NCI-H2196 (cell line): Measurements from ENCODE around the gene ADAM23.

Experiments used
- DNase-seq: peaks from one replicate; lab custom pipeline; 2025; ENCODE audit not compliant: unreplicated experiment; lab: John Stamatoyannopoulos, UW

The ADAM23 gene

GRCh38 chr2:206438196-206438724 lies 5.1 kb upstream of the ADAM23 start:
- no peak for DNase-seq

DNA sequence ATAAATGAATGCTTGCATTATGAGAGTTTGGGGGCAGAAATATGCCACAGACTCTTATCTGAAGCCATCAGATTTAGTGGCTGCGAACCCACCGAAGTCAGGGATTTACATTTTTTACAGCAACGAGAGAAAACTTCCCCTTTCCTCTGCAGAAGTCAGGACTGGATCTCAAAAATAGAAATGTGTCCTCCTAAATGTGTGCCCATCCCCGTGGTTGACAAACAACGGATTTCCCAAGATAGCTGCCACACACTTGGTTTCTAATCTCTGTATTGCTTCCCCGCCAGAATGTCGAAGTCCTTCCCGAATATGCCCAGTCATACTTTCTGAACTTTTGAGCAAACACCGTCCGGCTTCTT lies 879 bp upstream of the ADAM23 start:
- DNase-seq: no peak

DNA sequence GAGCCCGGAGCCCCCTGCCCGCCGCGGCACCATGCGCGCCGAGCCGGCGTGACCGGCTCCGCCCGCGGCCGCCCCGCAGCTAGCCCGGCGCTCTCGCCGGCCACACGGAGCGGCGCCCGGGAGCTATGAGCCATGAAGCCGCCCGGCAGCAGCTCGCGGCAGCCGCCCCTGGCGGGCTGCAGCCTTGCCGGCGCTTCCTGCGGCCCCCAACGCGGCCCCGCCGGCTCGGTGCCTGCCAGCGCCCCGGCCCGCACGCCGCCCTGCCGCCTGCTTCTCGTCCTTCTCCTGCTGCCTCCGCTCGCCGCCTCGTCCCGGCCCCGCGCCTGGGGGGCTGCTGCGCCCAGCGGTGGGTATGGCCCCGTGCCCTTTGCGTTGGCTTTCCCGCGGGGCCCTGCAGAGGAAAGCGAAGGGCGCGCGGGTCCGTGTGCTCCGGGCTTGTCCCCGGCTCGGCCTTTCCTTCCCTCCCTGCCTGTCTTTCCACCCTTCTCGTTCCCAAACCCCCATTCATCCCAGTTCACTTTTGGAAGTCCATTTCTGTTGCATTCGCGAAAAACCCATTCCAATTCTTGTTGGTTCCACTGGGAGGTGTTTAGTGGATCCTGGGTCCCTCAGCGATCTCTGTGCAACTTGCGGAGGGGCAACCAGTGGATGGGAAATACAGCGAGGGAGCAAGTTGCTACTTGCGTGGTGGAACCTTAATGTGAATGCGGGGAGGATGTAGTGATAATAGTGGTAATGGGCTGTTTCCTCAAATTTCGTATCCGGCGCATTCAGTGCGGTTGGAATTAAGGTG lies 599 bp downstream of the ADAM23 start:
- no peak for DNase-seq

GRCh38 chr2:206445948-206446347 lies 2.6 kb downstream of the ADAM23 start:
- no peak for DNase-seq

- no peak for DNase-seq
Measured at GRCh38 chr2:206452242-206452641, 8.9 kb downstream of the ADAM23 start.

DNA sequence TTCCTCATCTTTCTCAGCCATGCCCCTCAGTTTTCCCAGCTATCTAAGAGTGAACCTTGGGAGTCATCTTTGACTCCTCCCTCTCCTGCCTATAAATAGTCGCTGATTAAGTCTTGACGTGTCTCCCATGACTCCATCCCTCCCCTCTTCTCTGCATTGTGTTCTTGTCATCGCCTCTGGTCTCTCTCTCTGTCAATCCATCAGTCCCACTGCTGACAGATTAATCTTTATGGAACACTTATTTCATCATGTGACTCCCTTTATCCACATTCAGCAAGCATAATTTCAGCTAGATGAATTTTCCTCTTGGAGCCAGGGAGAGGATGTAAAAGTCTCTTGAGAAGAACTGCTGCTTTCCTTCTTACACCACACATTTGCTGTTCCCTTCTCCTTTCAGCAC lies 9.4 kb downstream of the ADAM23 start:
- no peak for DNase-seq

DNA sequence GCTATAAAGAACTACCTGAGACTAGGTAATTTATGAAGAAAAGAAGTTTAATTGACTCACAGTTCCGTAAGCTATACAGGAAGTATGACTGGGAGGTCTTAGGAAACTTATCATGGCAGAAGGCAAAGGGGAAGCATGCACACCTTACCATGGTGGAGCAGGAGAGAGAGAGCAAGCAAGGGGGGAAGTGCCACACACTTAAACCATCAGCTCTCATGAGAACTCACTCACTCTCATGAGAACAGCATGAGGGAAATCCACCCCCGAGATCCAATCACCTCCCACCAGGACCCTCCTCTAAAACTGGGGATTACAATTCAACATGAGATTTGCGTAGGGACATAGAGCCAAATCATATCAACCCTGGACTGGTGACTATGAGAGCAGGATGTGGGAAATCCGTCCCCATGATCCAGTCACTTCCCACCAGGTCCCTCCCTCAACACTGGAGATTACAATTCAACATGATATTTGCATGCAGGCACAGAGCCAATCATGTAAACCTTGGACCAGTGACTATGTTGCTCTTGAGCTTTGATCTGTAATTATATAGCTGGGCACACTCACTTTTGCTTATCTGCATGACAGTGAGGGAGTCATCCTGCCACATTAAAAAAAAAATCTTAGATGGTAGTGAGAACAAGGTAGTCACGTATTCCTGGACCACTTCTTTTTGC lies 12.9 kb downstream of the ADAM23 start:
- no peak for DNase-seq

DNA sequence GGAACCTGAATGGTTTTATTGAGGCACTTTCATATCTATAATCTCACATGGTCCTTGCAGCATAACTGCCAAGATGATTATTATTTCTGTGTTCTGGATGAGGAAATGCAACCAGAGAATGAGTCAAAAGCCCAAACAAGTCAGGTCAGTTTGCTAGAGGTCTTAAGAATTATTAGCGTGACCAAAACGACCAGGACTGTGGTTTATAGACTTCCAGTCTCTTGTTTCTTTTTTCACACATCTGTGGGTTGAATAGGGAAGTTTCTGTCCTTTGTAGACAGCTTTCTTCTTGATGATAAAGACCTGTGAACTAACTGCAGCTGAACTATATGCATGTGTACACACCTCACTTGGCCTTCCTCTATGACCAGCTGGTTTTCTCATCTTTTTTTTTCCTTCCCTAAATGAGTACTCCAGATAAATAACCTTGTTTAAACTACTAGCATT lies 13.9 kb downstream of the ADAM23 start:
- no peak for DNase-seq

- no peak for DNase-seq
Measured at GRCh38 chr2:206462240-206462854, 19.0 kb downstream of the ADAM23 start.

DNA sequence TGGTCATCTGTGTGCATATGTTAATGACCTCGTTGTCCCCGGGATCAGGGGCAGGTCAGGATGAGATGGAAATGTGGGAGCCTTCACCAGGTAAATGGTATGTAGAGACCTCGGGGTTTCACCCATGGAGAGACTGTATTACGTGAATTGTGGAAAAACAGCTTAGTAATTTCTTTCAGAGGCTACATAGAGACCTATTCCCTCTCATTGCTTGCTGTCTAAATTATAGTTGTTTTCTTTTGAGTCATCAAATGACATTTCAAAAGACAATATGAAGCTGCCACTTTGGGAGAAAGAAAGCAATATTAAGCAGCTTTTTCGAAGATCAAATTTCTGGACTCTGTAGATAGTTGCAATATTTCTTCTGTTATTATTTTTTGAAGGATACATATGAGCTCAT lies 20.4 kb downstream of the ADAM23 start:
- no peak for DNase-seq

GRCh38 chr2:206464597-206464996 lies 21.3 kb downstream of the ADAM23 start:
- no peak for DNase-seq

DNA sequence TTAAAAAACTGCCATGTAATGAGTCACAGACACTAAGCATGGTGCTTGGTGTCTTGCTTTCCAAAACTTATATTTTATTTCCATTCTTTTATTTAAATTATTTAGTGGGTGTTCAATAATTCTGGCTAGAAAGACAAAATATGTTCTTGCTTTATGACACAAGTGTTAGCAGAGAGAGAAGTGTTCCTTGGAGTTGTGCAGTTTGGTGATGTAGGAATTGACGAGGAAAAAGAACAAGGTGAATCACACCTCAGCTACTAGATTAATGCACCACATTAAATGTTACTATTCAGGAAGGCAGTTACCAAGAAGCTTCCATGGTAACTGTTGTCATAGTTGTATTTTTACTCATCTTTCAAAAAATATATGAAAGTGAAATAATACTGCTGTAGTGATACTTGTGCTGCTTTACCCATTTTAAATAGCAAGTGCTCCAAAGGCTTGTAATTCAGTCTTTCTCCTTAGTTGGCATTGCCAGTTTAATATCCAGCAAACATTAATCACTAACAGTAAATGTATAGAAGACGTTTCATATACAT lies 28.3 kb downstream of the ADAM23 start:
- DNase-seq: no peak

- DNase-seq: no peak
Measured at GRCh38 chr2:206472094-206472493, 28.8 kb downstream of the ADAM23 start.

GRCh38 chr2:206474099-206474498 lies 30.8 kb downstream of the ADAM23 start:
- DNase-seq: no peak

GRCh38 chr2:206477296-206477695 lies 34.0 kb downstream of the ADAM23 start:
- DNase-seq: no peak

DNA sequence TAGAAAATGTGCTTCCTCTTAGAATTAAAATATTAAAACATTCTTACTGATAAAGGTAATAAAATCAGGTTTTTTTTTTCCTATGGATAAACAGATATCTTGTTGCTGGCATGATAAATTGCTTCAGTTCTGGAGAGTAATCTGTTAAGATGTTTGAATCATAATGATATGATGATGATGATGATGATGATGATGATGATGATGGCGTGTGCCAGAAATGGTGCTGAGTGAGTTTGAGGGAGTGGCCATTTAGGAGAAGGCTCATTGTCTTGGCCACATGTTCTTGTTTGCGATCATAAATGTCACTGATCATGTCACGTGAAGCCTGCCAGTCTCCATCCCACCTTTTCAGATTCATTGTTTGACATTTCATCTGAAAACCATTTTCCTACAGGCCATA lies 35.0 kb downstream of the ADAM23 start:
- DNase-seq: no peak

DNA sequence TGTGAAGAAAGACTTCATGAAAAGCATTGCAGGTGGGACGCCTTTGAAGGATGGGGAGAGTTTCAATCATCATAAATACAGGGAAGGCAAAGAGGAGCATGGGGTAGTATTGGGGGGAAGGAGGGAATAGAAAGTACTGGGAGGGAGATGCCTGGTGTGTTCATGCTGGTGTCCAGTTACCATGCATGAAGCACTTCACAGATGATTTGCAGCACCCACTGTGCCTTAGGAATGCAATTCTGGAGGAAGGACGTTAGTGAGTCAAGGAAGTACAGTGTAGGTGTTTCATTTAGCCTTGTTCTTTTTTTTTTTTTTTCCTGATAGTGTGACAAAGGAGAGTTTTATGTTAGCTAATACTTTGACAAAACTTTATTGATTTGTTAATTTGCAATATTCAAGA lies 36.8 kb downstream of the ADAM23 start:
- DNase-seq: no peak

DNA sequence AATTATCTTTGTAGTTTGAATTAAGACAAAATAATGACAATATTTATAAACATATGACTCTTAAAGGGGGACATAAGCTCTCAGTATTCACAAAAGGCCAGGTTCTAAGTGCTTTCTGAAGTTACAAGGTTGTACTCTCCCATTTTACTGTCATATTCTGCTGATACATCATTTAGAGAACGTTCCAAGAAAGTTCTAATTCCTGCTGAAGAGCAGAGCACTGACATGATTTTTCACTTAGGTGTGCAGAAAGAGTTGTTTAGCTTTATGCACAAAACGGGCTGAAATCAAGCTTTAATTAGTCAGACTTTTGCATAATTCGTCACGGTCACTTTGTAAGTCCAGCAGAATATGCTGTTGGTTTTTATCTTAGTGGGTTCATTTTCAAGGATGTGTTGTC lies 37.3 kb downstream of the ADAM23 start:
- no peak for DNase-seq

DNA sequence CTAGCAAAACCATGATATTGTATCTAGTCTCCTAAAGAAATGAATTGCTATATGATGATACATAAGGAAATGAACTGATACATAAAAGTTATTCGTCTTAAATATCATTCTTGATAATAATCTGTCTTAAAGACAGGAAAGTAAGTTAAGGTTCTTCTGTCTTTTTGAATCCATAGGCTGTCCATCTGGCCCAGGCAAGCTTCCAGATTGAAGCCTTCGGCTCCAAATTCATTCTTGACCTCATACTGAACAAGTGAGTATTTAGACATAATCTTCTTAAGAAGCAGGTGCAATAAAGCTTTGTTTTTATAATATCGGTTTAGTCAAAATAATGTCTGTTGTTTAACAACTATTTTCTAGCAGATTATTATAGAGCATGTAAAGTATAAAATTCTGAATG lies 37.7 kb downstream of the ADAM23 start:
- no peak for DNase-seq

- DNase-seq: no peak
Measured at GRCh38 chr2:206482123-206482522, 38.8 kb downstream of the ADAM23 start.

DNA sequence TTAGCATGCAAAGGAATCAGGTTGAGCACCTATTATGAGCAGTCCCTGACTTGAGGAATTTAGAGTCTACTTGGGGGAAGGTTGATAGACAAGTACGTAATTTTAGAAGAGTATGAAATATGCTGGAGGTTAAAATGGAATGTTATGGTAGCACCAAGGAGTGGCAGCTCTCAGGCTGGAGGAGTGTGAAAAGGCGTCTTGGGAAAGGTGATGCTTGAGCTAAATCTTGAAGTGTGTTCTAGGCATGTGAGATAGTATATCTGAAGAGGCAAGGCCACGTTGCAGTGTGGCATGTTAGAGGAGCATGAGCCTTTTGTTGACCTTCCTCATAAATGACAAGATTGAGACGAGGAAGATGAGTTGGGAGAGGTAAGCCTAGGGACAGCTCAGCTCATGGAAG lies 39.3 kb downstream of the ADAM23 start:
- DNase-seq: no peak

DNA sequence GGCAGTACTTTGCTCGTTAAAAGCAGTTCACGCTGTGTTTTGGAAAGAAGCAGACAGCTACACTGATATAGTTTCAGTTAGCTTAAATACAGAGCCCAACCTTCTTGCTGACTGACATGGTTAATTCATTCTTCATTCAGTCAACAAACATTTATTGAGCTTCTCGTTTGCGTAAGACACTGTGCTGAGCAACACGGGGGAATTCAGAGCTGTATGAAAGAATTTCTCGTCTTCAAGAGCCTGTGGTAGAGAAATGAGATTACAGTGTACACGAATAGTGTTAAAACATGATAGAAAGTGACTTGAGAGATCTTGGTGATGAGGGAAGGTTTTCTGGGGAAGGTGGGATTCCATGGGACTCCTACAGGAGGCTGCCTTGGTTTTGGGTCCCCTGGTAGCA lies 44.7 kb downstream of the ADAM23 start:
- no peak for DNase-seq
